ENCODE measurements around the gene PPP1CA.
A peak's percentile ranks its signal among the peaks of the same experiment; 100 is the strongest.
"Not testable (repeated sequence)": the region's sequence is repeated elsewhere in the genome, so short reads cannot be mapped to it uniquely, and the experiment has no call there.

PPP1CA gene

DNA sequence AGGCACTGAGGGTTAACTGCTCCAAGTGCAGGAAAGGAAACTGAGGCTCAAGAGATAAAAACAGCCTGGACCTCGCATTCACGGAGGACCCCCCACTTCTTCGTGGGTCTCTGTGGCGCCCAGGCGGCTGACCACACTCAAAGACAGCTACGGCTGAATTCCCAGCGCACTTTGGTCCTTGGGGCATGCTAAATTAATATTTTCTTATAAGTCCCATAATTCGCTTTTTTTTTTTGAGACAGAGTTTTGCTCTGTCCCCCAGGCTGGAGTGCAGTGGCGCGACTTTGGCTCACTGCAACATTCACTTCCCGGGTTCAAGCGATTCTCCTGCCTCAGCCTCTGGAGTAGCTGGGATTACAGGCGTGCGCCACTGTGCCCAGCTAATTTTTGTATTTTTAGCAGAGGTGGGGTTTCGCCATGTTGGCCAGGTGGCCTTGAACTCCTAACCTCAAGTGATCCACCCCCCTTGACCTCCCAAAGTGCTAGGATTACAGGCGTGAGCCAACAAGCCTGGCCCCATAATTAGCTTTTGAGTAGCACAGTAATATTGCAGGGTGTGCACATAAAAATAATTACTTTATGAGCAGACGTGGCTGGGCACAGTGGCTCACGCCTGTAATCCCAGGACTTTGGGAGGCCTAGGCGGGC lies 658 bp upstream of the PPP1CA start:
- DNase-seq (ENCODE audit: low spot score), result not testable (repeated sequence)

GRCh38 chr11:67400942-67401494 lies 640 bp downstream of the PPP1CA start:
- DNase-seq (ENCODE audit: low spot score), result no peak

GRCh38 chr11:67400251-67400941 lies 1.3 kb downstream of the PPP1CA start:
- no peak for DNase-seq (ENCODE audit: low spot score)

DNA sequence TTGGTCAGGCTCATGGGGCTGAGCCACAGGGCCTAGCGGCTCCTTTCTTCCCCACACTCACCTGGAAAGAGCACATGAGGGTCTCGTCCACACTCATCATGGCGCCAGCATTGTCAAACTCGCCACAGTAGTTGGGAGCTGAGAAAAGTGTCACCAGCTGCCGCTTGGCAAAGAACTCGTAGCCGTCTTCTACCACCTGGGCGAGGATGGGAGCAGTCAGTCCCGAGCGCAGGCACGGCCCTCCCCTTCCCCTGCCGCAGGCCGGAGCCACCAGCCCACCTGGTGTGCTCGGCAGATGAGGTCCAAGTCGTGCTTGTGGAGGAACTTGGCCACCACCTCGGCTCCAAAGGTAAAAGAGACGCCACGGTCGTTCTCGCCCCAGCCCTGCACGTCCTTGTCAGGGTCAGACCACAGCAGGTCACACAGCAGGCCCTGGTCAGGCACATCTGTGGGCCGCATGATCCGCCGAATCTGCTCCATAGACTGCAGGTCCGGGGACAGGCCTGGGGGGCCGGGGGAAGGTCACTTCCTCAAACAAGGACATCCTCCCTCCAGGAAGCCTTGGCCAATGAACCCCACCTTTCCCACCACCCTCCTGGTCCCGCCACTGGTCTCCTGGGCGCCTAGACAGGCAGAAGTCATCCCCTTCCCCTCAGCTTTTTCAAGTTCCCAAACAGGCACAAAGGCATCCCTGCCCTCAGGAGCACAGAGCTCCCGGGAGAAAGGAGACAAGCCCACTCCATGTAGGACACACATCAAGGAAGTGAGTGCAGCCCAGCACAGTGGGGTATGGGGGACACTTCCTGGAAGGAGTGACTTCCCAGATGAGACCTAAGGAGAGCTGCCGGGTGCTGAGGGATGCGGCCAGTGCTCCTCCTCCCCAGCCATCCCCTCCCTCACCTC lies 2.7 kb downstream of the PPP1CA start:
- DNase-seq (ENCODE audit: low spot score), result no peak

DNA sequence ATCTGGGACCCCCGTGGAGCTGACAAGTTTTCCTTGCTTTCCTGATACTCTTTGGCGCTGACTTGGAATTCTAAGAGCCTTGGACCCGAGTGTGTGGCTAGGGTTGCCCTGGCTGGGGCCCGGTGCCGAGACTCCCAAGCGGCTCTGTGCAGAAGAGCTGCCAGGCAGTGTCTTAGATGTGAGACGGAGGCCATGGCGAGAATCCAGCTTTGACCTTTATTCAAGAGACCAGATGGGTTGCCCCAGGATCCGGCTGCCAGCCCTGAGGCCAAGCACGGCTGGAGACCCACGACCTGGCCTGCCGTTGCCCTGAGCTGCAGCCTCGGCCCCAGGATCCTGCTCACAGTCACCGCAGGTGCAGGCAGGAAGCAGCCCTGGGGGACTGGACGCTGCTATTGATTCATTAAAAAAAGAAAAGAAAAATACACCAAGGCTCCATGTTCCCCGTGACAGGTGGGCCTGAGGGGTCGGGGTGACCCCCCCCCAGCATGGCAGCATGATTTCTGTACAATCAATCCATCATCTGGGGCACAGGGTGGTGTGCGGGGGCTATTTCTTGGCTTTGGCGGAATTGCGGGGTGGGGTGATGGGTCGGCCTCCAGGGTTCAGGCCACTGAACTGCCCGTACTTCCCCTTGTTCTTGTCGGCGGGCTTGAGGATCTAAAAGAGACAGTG lies 3.5 kb downstream of the PPP1CA start:
- no peak for DNase-seq (ENCODE audit: low spot score)

DNA sequence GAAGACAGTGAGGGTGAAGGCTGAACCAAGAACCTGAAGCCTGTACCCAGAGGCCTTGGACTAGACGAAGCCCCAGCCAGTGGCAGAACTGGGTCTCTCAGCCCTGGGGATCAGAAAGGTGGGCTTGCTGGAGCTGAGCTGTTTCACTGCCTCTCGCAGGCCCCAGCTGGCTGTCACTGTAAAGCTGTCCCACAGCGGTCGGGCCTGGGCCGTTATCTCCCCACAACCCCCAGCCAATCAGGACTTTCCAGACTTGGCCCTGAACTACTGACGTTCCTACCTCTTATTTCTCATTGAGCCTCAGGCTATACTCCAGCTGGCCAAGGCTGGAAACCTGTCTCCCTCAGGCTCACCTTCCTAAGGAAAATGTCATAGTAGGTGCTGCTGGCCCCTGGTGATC lies 4.1 kb downstream of the PPP1CA start:
- no peak for DNase-seq (ENCODE audit: low spot score)

DNA sequence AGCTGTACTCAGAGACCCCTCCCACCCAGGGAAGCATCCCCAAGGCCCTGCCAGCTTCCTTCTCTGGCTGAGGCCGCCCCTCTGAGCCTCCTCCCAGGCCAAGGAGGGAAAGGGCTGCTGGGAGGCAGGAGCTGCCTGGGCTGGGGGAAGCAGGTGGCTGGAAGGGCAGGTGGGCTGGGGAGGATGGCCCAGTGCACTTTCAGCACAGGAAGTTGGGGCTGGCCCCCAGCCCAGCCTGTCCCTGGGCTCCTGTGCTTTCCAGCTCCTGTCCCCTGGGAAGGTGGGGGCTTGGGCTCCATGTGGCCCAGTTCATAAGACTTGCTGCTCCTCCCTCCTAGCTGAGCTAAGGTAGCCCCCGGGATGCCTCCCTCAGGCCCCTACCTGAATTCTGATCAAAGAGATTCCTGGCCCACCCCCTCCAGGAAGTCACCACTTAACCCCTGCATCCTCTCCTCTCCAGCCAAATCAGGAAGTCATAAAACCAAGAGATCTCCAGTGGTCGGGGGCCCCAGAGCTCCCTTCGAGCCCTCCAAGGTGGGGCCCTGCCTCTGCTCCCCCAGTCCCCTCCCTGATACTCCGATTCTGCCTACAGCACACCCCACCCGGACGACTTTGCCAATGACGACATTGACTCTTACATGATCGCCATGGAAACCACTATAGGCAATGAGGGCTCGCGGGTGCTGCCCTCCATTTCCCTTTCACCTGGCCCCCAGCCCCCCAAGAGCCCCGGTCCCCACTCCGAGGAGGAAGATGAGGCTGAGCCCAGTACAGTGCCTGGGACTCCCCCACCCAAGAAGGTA lies 4.9 kb downstream of the PPP1CA start:
- no peak for DNase-seq (ENCODE audit: low spot score)

DNA sequence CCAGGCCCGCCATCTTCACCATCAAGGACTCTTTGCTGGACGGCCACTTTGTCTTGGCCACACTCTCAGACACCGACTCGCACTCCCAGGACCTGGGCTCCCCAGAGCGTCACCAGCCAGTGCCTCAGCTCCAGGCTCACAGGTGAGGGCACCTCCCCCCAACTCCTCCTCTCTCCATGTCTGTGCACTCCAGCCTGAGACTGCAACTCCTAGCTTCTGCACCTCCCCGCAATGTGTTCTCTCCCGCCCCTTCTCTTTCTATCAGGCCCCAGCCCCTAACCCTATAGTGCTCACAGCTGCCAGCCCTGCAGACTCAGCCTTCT lies 5.4 kb downstream of the PPP1CA start:
- no peak for DNase-seq (ENCODE audit: low spot score)

DNA sequence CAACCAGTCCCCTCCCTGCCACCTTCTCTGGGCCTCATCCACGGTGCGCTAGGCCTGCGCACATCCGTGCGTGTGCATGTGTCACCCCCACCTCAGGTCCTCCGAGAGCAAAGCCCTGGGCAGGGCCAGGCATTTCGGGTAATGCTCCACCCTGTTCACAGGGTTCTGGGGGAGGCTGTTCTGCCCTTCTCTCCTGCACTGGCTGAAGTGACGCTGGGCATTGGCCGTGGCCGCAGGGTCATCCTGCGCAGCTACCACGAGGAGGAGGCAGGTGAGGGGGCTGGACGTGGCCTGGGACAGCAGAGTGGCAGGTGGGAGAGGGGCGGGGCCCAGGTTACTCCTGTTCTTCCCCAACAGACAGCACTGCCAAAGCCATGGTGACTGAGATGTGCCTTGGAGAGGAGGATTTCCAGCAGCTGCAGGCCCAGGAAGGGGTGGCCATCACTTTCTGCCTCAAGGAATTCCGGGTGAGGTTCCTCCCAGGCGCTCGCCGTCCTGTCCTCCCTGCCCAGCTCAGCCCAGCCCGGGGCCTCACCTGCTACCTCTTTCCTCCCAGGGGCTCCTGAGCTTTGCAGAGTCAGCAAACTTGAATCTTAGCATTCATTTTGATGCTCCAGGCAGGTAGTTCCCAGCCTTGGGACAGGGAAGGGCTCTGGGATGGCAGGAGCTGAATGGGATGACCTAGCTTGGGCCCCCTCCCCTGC lies 6.0 kb downstream of the PPP1CA start:
- no peak for DNase-seq (ENCODE audit: low spot score)

- no peak for DNase-seq (ENCODE audit: low spot score)
Observed at GRCh38 chr11:67393990-67394389, 7.7 kb downstream of the PPP1CA start.

DNA sequence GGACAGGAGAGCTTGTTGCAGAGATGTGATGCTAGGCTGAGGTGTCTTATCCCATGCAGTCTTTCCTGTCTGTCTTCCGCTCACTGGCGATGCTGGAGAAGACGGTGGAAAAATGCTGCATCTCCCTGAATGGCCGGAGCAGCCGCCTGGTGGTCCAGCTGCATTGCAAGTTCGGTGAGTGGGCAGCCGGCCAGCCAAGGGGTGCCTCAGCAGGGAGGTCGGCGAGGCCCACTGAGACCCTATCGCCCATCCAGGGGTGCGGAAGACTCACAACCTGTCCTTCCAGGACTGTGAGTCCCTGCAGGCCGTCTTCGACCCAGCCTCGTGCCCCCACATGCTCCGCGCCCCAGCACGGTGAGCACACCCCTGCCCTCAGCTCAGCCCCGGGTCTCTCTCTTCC lies 8.2 kb downstream of the PPP1CA start:
- no peak for DNase-seq (ENCODE audit: low spot score)

- DNase-seq (ENCODE audit: low spot score), result no peak
Observed at GRCh38 chr11:67392183-67392715, 9.4 kb downstream of the PPP1CA start.

- DNase-seq (ENCODE audit: low spot score), result peak; percentile 94
Observed at GRCh38 chr11:67391304-67392182, 10.1 kb downstream of the PPP1CA start, which contains the start of gene RAD9A. Gene RAD9A, plus strand, starts transcription at chr11:67391986. Its CDS starts 59 bp downstream, at chr11:67392045.

GRCh38 chr11:67390947-67391303 lies 10.7 kb downstream of the PPP1CA start:
- no peak for DNase-seq (ENCODE audit: low spot score)

DNA sequence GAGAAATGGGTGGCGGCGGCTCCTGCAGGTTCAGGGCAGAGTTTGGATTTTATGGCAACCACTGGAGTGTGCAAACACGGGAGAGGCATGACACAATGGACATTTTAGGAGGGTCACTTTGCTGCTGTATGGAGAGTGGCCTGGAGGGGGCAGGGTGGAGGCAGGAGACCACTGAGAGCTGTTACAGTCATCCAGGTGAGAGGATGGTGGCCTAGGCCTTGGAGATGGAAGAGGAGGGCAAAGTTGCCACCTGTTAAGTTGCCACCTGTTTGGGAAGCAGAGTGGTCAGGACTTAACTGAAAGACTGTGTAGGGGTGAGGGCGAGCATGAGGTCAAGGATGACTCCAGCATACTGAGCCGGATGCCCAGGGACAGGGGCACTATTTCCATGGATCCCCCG lies 12.2 kb downstream of the PPP1CA start:
- DNase-seq (ENCODE audit: low spot score), result no peak

DNA sequence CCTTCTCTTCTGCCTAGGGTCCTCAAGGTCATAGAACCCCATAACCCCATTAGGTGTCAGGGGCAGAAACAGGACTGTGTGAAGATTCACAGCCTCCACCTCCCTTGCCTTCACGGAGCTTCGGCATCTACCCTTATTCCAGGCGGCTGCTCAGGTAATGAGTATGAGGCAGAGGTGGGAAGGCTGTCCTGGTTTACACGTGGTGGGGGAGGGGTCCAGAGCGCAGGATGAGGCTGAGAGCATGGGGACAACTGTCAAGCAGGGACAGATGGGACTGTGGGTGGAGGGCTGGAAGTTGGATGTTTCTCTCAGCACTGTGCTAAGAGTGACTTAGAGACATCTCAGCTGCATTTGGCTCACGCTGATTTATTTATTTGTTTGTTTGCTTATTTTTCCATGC lies 14.1 kb downstream of the PPP1CA start:
- DNase-seq (ENCODE audit: low spot score), result no peak

DNA sequence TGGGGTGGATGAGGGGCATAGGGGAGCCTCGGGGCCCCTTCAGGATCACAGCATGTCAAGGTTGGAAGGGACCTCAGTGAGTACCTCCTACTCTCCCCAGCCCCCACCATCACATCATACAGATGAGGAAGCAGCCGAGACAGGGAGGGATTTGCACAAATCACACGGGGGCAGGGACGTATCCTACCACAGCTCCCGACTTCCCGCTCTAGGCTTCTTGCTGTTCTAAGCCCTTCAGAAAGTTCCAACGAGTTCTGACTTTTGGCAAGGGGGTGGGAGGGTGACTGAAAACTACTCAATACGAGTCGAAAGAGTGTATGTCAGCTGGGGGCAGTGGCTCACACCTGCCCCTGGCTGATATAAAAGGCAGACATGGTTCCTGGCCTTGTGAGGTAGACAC lies 14.6 kb downstream of the PPP1CA start:
- DNase-seq (ENCODE audit: low spot score), result no peak

GRCh38 chr11:67384851-67385366 lies 16.7 kb downstream of the PPP1CA start:
- no peak for DNase-seq (ENCODE audit: low spot score)
